A673 (cell line): Measurements from ENCODE around the gene ZNF594. TPM values are rescaled to one million over a fixed set of nuclear protein-coding genes. Genes with fewer than 3 reads are reported as not detected.
"Not testable (repeated sequence)": the region's sequence is repeated elsewhere in the genome, so short reads cannot be mapped to it uniquely, and the experiment has no call there.

Experiments
- BruUV-seq: library from RNA; stranded (reverse); fragments of 400-500 nt; replicated peaks from 2 replicates; lab custom pipeline; 2021; lab: Mats Ljungman, UMichigan
- CTCF ChIA-PET: fragments of 300-600 bp; sonication (Branson Sonifier 250); formaldehyde crosslinking; loops from one replicate; lab custom pipeline; 2022; ENCODE audit warnings: antibody characterized with exemption; lab: Charles Lee
- POLR2A ChIA-PET: fragments of 300-600 bp; sonication (Branson Sonifier 250); formaldehyde crosslinking; loops from one replicate; lab custom pipeline; 2022; ENCODE audit warnings: antibody characterized with exemption; ENCODE audit not compliant: low non-redundant PET; lab: Charles Lee
- DNase-seq: peaks from one replicate; pipeline ENCODE4 v3.0.0-alpha.2; 2015; ENCODE audit warnings: low spot score
- H3K27ac ChIP-seq: fragments of 200-600 bp; sonication (generic); 2 replicates; pipeline ENCODE4 v1.5.1; 2016; ENCODE audit warnings: mixed run types, low read depth, mild to moderate bottlenecking, mixed read lengths, antibody characterized with exemption, low read length; ENCODE audit not compliant: poor library complexity, severe bottlenecking
- H3K27me3 ChIP-seq: fragments of 200-600 bp; sonication (generic); replicated peaks from 2 replicates; pipeline ENCODE4 v1.6.1; 2017; ENCODE audit warnings: mixed run types, low read depth, mild to moderate bottlenecking, mixed read lengths, antibody characterized with exemption, low read length; ENCODE audit not compliant: insufficient read depth, poor library complexity
- H3K36me3 ChIP-seq: fragments of 200-600 bp; sonication (generic); 2 replicates; pipeline ENCODE4 v1.6.1; 2016; ENCODE audit warnings: mixed run types, mild to moderate bottlenecking, mixed read lengths, antibody characterized with exemption, low read length; ENCODE audit not compliant: insufficient read depth, poor library complexity, severe bottlenecking
- H3K4me1 ChIP-seq: fragments of 200-600 bp; sonication (generic); 2 replicates; pipeline ENCODE4 v1.6.1; 2017; ENCODE audit warnings: mixed run types, mild to moderate bottlenecking, mixed read lengths, antibody characterized with exemption, low read length; ENCODE audit not compliant: insufficient read depth, poor library complexity, severe bottlenecking
- H3K4me3 ChIP-seq: fragments of 200-600 bp; sonication (generic); 2 replicates; pipeline ENCODE4 v1.5.1; 2016; ENCODE audit warnings: low read depth, mixed run types, mild to moderate bottlenecking, mixed read lengths, low read length; ENCODE audit not compliant: poor library complexity, severe bottlenecking
- H3K9me3 ChIP-seq: fragments of 200-600 bp; sonication (generic); 2 replicates; pipeline ENCODE4 v1.6.1; 2016; ENCODE audit warnings: mixed run types, low read depth, mild to moderate bottlenecking, mixed read lengths, antibody characterized with exemption, low read length; ENCODE audit not compliant: poor library complexity, severe bottlenecking
- CTCF ChIP-seq: fragments of 300-800, 200-600 bp; sonication (generic); conservative IDR thresholded peaks from 2 replicates; pipeline ENCODE4 v1.5.1; 2017; ENCODE audit warnings: low read depth, mild to moderate bottlenecking, antibody characterized with exemption, low read length, moderate library complexity, mixed read lengths
- EZH2 ChIP-seq: fragments of 200-600 bp; sonication (generic); IDR thresholded peaks from 2 replicates; pipeline ENCODE4 v1.6.1; 2017; ENCODE audit warnings: borderline replicate concordance, low read depth, mild to moderate bottlenecking, mixed read lengths, antibody characterized with exemption, low read length; ENCODE audit not compliant: poor library complexity, severe bottlenecking
- intact Hi-C: fragments of 100-400 bp; cut with micrococcal nuclease; formaldehyde crosslinking; loops from one replicate; pipeline ENCODE4 v1.10.0; 2022; ENCODE audit not compliant: unreplicated experiment
- total RNA-seq: library from RNA; stranded (reverse); gene quantifications from 2 replicates; pipeline ENCODE4 v1.2.3, GENCODE V29; 2021

The ZNF594 gene
- total RNA-seq, 1 experiment from 2014 or later: 20.7 TPM

GRCh38 chr17:5220074-5220473 is 28.4 kb upstream of the ZNF594 start:
- CTCF ChIA-PET: no interaction called here

DNA sequence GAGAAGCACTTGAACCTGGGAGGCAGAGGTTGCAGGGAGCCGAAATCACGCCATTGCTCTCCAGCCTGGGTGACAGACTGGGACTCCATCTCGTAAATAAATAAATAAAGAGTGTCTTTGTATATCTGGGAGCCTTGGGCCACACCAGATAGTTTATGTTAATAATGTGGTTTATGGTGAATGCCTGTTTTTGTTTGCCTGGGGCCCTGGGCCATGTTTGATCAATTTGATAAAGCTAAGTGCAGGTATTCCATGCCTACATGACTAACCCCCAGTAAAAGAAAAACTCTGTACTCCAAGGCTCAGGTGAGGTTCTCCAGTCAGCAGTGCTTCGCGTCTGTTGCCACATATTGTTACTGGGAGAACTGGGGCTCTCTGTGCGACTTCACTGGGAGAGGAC is 27.9 kb upstream of the ZNF594 start:
- Histone ChIP-seq H3K36me3 (no peaks in the 10 kb centered on the region), H3K27ac (no peak overlapping the region), H3K4me1 (no peaks in the 10 kb centered on the region), H3K27me3 (no peaks in the 10 kb centered on the region), H3K9me3 (no peaks in the 10 kb centered on the region), H3K4me3 (no peak overlapping the region)
- TF ChIP-seq EZH2 (no peak), CTCF (no peak)
- BruUV-seq: no TSS peak
- ChIA-PET POLR2A (no interaction called here), CTCF (no interaction called here)
- DNase-seq: no peak
- intact Hi-C loops: no loop called here

More at GRCh38 chr17:5220074-5220473, 28.4 kb upstream of the ZNF594 start:
- Histone ChIP-seq H3K4me3 (no peak overlapping the region), H3K9me3 (no peaks in the 10 kb centered on the region), H3K36me3 (no peaks in the 10 kb centered on the region), H3K4me1 (no peaks in the 10 kb centered on the region), H3K27me3 (no peaks in the 10 kb centered on the region), H3K27ac (no peak overlapping the region)
- POLR2A ChIA-PET: no interaction called here
- TF ChIP-seq CTCF (no peak), EZH2 (no peak)
- BruUV-seq: no TSS peak
- intact Hi-C loops: no loop called here
- DNase-seq: no peak

- H3K27me3 ChIP-seq, POLR2A ChIA-PET, CTCF ChIA-PET, H3K36me3 ChIP-seq, DNase-seq, intact Hi-C loops, H3K9me3 ChIP-seq, H3K27ac ChIP-seq, H3K4me3 ChIP-seq, BruUV-seq, H3K4me1 ChIP-seq: not testable (repeated sequence)
Observed at GRCh38 chr17:5217562-5217961, 25.9 kb upstream of the ZNF594 start.

DNA sequence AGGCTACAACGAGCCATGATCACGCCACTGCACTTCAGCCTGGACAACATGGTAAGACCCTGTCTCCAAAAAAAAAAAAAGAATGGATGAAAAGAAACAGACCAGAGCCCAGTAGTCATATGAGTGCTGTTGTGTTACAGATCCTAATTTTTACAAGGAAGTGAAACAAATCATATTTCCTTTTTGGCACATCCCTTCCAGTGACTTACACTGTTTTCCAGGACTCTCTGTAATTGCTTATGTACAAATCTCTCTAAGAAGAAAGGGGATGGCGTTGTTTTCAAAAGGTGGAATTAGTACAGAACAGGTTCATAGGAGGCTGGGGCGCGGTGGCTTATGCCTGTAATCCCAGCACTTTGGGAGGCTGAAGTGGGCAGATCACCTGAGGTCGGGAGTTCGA is 19.8 kb upstream of the ZNF594 start:
- H3K27me3 ChIP-seq: no peaks in the 10 kb centered on the region
- no peak overlapping the region for H3K27ac ChIP-seq
- no peaks in the 10 kb centered on the region for H3K36me3 ChIP-seq
- H3K9me3 ChIP-seq: no peaks in the 10 kb centered on the region
- H3K4me1 ChIP-seq: no peaks in the 10 kb centered on the region
- intact Hi-C loops: no loop called here
- no peak for DNase-seq
- no peak for TF ChIP-seq CTCF
- no peak for TF ChIP-seq EZH2
- BruUV-seq: no TSS peak
- CTCF ChIA-PET: no interaction called here
- H3K4me3 ChIP-seq: no peak overlapping the region
- POLR2A ChIA-PET: no interaction called here
